Adrenal gland (tissue), 5 donors: ENCODE results near the gene BEND3.
A peak's percentile ranks its signal among the peaks of the same experiment; 100 is the strongest.

Experiments
- POLR2A ChIP-seq, 2 donors: fragments of 450-650 bp; IDR thresholded peaks; one replicate each; pipeline ENCODE4 v1.6.1; 2017; ENCODE audit warnings: antibody characterized with exemption in 2 of 2, mild to moderate bottlenecking in 2 of 2, moderate library complexity in 1 of 2
- TF ChIP-seq, protein P1 (sequence below), 6 experiments: fragments of 450-650 bp in 4 of 6; fragments of 200-600 bp in 2 of 6; sonication (generic) in 1 of 6; IDR thresholded peaks; 1 replicate in 5 of 6; 2 replicates in 1 of 6; pipeline versions ENCODE4 v1.5.1 to v1.8.0; 2016 to 2021; ENCODE audit warnings: antibody characterized with exemption in 6 of 6, mild to moderate bottlenecking in 2 of 6, moderate library complexity in 1 of 6
- donor health status: DM: no; HTN: no; CAD: no.

DNA sequence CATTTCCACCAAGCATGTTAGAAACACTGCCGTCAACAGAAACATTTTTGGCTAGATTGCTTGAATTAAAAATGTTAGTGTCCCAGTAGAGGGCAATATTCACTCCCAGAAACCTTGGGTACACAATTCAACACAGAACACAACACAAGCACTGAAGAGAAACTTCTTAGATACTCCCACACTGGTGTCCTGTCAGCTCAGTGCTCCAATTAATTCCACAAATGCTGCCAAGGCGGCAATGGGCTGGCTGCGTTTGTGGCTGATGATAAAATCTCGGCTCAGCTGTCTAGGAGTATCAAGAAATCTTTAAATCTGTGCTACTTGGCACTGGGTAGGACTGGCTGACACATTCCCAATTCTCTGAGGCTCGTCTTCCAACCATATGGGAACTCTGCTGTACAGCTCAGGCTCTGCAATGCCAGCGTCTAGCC, 39.3 kb downstream of the BEND3 start:
- TF ChIP-seq, protein P1, sequence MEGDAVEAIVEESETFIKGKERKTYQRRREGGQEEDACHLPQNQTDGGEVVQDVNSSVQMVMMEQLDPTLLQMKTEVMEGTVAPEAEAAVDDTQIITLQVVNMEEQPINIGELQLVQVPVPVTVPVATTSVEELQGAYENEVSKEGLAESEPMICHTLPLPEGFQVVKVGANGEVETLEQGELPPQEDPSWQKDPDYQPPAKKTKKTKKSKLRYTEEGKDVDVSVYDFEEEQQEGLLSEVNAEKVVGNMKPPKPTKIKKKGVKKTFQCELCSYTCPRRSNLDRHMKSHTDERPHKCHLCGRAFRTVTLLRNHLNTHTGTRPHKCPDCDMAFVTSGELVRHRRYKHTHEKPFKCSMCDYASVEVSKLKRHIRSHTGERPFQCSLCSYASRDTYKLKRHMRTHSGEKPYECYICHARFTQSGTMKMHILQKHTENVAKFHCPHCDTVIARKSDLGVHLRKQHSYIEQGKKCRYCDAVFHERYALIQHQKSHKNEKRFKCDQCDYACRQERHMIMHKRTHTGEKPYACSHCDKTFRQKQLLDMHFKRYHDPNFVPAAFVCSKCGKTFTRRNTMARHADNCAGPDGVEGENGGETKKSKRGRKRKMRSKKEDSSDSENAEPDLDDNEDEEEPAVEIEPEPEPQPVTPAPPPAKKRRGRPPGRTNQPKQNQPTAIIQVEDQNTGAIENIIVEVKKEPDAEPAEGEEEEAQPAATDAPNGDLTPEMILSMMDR (IDR thresholded peaks at IDR 0.05): peak in 1 of 6 experiments; percentile 4
- TF ChIP-seq POLR2A (IDR thresholded peaks at IDR 0.05): no peak
